AG04450 (cell line): ENCODE results near the gene HSPB1. TPM values are rescaled to one million over a fixed set of nuclear protein-coding genes. Genes with fewer than 3 reads are reported as not detected.
"Not testable (repeated sequence)": the region's sequence is repeated elsewhere in the genome, so short reads cannot be mapped to it uniquely, and the experiment has no call there.

Experiments
- CTCF ChIA-PET: fragments of 300-600, 350-600 bp; formaldehyde crosslinking; extraction: SDS; loops from one replicate; lab custom pipeline; 2022; ENCODE audit warnings: antibody characterized with exemption, inconsistent platforms; lab: Charles Lee
- POLR2A ChIA-PET: fragments of 350-600 bp; formaldehyde crosslinking; extraction: SDS; loops from one replicate; lab custom pipeline; 2021; ENCODE audit warnings: antibody characterized with exemption, inconsistent platforms; lab: Yijun Ruan, JAX
- DNase-seq: peaks from one replicate; pipeline ENCODE4 v3.0.0-alpha.2; 2011; ENCODE audit warnings: low read depth, low spot score
- H3K27ac ChIP-seq: one replicate; pipeline ENCODE4 v1.5.1; 2012; ENCODE audit warnings: low read depth, low read length, control low read depth
- H3K27me3 ChIP-seq: one replicate; pipeline ENCODE4 v1.6.0; 2012; ENCODE audit warnings: low read length; ENCODE audit not compliant: control insufficient read depth, insufficient read depth
- H3K4me3 ChIP-seq: 2 replicates; pipeline ENCODE4 v1.5.1; 2011; ENCODE audit warnings: mild to moderate bottlenecking, low read depth, low read length, control low read depth
- H3K9me3 ChIP-seq: 2 replicates; pipeline ENCODE4 v1.5.1; 2012; ENCODE audit warnings: low read length; ENCODE audit not compliant: control insufficient read depth, insufficient read depth
- CTCF ChIP-seq: IDR thresholded peaks from 2 replicates; pipeline ENCODE4 v1.5.1; 2011; ENCODE audit warnings: low read depth, low read length, control low read depth, inconsistent platforms
- polyA plus RNA-seq: library from polyadenylated mRNA; depleted of rRNA; stranded (reverse); fragments of >200 nt; gene quantifications from 2 replicates; pipeline ENCODE4 v1.2.3, GENCODE V29; 2011

Gene HSPB1
- polyA plus RNA-seq, 1 experiment: 290 TPM

- TF ChIP-seq CTCF: no peak
- POLR2A ChIA-PET: interaction anchor here (0.6 to 2.3 kb wide), 8 partner anchors 10 to 98 kb away, joined by 3 to 23 read pairs (median 6); partner anchors contain the start of gene HSPB1
- H3K27me3 ChIP-seq: no peaks in the 10 kb centered on the region
- CTCF ChIA-PET: interaction anchor here (0.7 to 2.7 kb wide), 8 partner anchors 10 to 186 kb away, joined by 3 to 40 read pairs (median 11); no protein-coding TSS in a partner anchor
- peak overlapping the region; percentile 85 for H3K27ac ChIP-seq
- DNase-seq: no peak
- peak overlapping the region; percentile 41 for H3K4me3 ChIP-seq
- no peaks in the 10 kb centered on the region for H3K9me3 ChIP-seq
Observed at GRCh38 chr7:76292213-76292573, 10.3 kb upstream of the HSPB1 start.

- not testable (repeated sequence) for H3K4me3 ChIP-seq, H3K9me3 ChIP-seq, DNase-seq, H3K27ac ChIP-seq, H3K27me3 ChIP-seq
- ChIA-PET POLR2A (interaction anchor here (0.6 to 2.3 kb wide), 2 partner anchors 10 to 59 kb away, joined by 6 to 23 read pairs; partner anchors contain the start of gene HSPB1), CTCF (interaction anchor here (0.7 to 2.7 kb wide), 3 partner anchors 12 to 187 kb away, joined by 3 to 40 read pairs (median 3); no protein-coding TSS in a partner anchor)
Observed at GRCh38 chr7:76292911-76293310, 9.6 kb upstream of the HSPB1 start.

- no peak overlapping the region for H3K4me3 ChIP-seq
- H3K9me3 ChIP-seq: no peaks in the 10 kb centered on the region
- TF ChIP-seq CTCF: no peak
- peak overlapping the region; percentile 100 for H3K27ac ChIP-seq
- ChIA-PET POLR2A (interaction anchor here (1.7 kb wide), 1 partner anchor 10 kb away, joined by 15 read pairs; no protein-coding TSS in a partner anchor), CTCF (interaction anchor here (2.7 kb wide), 1 partner anchor 20 kb away, joined by 40 read pairs; no protein-coding TSS in a partner anchor)
- DNase-seq: no peak
- H3K27me3 ChIP-seq: no peaks in the 10 kb centered on the region
Observed at GRCh38 chr7:76293407-76293901, 9.0 kb upstream of the HSPB1 start.

GRCh38 chr7:76294344-76295024 is 8.0 kb upstream of the HSPB1 start:
- Histone ChIP-seq H3K9me3 (no peaks in the 10 kb centered on the region), H3K4me3 (peak overlapping the region; percentile 52), H3K27ac (peak overlapping the region; percentile 100), H3K27me3 (no peaks in the 10 kb centered on the region)
- DNase-seq: peak; percentile 83
- CTCF ChIA-PET: interaction anchor here (0.6 to 1.3 kb wide), 2 partner anchors 12 to 20 kb away, joined by 4 to 5 read pairs; no protein-coding TSS in a partner anchor
- no peak for TF ChIP-seq CTCF
- POLR2A ChIA-PET: interaction anchor here (0.9 to 1.7 kb wide), 4 partner anchors 9 to 24 kb away, joined by 3 to 15 read pairs (median 4); no protein-coding TSS in a partner anchor

GRCh38 chr7:76296743-76297740 is 5.4 kb upstream of the HSPB1 start:
- DNase-seq: peak; percentile 84
- ChIA-PET CTCF (interaction anchor here (0.8 to 1.6 kb wide), 4 partner anchors 9 to 19 kb away, joined by 4 to 6 read pairs (median 4); no protein-coding TSS in a partner anchor), POLR2A (interaction anchor here (0.8 to 1.8 kb wide), 3 partner anchors 9 to 21 kb away, joined by 3 to 4 read pairs (median 3); no protein-coding TSS in a partner anchor)
- Histone ChIP-seq H3K9me3 (no peaks in the 10 kb centered on the region), H3K27me3 (no peaks in the 10 kb centered on the region), H3K4me3 (0 out of 2 replicates have a peak overlapping the region, but pooled peaks have one; percentile 5), H3K27ac (peak overlapping the region; percentile 94)
- no peak for TF ChIP-seq CTCF
